Transverse colon (tissue), 4 donors: ENCODE measurements around the gene USP5.

ENCODE experiments used
- EP300 ChIP-seq: sonication (generic); formaldehyde crosslinking; IDR thresholded peaks from one replicate; pipeline ENCODE4 v1.6.1; 2017; ENCODE audit warnings: antibody characterized with exemption, low read depth
- POLR2A ChIP-seq: fragments of 450-650 bp; IDR thresholded peaks from one replicate; pipeline ENCODE4 v1.6.1; 2016; ENCODE audit warnings: antibody characterized with exemption, mild to moderate bottlenecking, moderate library complexity
- POLR2AphosphoS5 ChIP-seq, 3 donors: sonication (generic); formaldehyde crosslinking; IDR thresholded peaks; one replicate each; pipeline ENCODE4 v1.6.1; 2016; ENCODE audit warnings: antibody characterized with exemption in 3 of 3
- TF ChIP-seq, protein P1 (sequence below), 5 experiments: fragments of 200-600 bp in 3 of 5; fragments of 450-650 bp in 2 of 5; sonication (generic) in 3 of 5; IDR thresholded peaks; 1 replicate in 2 of 5; 2 replicates in 3 of 5; pipeline ENCODE4 v1.5.1; 2016 to 2017; ENCODE audit warnings: antibody characterized with exemption in 5 of 5, inconsistent platforms in 3 of 5, mild to moderate bottlenecking in 2 of 5, moderate library complexity in 1 of 5

DNA sequence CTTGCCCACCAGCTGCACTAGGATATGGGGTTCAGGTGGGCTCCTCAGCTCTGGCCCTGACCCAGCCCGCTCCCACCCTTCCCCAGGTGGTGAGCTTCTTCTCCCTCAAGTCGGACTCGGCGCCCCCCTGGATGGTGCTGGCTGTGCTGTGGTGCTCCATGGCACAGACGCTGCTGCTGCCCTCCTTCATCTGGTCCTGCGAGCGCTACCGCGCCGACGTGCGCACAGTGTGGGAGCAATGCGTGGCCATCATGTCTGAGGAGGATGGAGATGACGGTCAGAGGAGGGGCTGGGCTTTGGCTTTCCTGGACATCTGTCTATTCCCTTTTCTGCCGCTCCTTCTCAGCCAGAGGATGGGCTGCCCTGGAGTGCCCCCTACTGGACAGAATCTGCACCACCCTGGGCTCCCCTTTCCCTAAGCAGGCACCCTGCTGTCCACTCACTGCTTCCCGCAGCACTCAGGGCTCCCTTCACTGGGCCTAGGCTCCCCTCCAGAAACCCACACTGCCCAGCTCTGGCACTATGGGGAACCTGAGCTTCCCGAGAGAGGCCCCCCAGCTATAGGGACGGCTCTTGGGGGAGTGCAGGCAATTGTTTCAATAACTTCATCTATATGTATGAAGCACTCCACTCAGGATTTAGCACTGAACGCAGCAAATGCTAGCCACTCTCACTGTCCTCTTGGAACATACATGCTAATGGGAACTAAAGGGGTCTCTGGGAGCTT, 26.4 kb upstream of the USP5 start:
- TF ChIP-seq POLR2AphosphoS5 (IDR thresholded peaks at IDR 0.05) (no peak), POLR2A (no peak), EP300 (no peak)
- TF ChIP-seq, protein P1, sequence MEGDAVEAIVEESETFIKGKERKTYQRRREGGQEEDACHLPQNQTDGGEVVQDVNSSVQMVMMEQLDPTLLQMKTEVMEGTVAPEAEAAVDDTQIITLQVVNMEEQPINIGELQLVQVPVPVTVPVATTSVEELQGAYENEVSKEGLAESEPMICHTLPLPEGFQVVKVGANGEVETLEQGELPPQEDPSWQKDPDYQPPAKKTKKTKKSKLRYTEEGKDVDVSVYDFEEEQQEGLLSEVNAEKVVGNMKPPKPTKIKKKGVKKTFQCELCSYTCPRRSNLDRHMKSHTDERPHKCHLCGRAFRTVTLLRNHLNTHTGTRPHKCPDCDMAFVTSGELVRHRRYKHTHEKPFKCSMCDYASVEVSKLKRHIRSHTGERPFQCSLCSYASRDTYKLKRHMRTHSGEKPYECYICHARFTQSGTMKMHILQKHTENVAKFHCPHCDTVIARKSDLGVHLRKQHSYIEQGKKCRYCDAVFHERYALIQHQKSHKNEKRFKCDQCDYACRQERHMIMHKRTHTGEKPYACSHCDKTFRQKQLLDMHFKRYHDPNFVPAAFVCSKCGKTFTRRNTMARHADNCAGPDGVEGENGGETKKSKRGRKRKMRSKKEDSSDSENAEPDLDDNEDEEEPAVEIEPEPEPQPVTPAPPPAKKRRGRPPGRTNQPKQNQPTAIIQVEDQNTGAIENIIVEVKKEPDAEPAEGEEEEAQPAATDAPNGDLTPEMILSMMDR (IDR thresholded peaks at IDR 0.05): peak; percentile 90 to 95 (median 92)
